Natural killer cell (primary cell): ENCODE results near the gene ANKRD44. TPM values are rescaled to one million over a fixed set of nuclear protein-coding genes. Genes with fewer than 3 reads are reported as not detected.
A peak's percentile ranks its signal among the peaks of the same experiment; 100 is the strongest.

Experiments used
- ATAC-seq, 3 donors: fragments of 150-1000 bp in 2 of 3; fragments of 200-7000 bp in 1 of 3; cut with Tn5 transposase; 1 replicate in 1 of 3; 2 replicates in 2 of 3; pipeline ENCODE4 v1.10.0; 2021; ENCODE audit warnings: mild to moderate bottlenecking in 2 of 3, moderate library complexity in 2 of 3
- DNase-seq, 2 donors: peaks; one replicate each; pipeline versions ENCODE4 v3.0.0 to v3.0.0-alpha.2; 2013 to 2021; ENCODE audit warnings: mixed read lengths in 1 of 2
- H3K27ac ChIP-seq: one replicate; pipeline ENCODE4 v1.5.1; 2013; ENCODE audit warnings: mild to moderate bottlenecking, low read length
- H3K27me3 ChIP-seq: one replicate; pipeline ENCODE4 v1.6.1; 2013; ENCODE audit warnings: low read length; ENCODE audit not compliant: control insufficient read depth, insufficient read depth
- H3K36me3 ChIP-seq: one replicate; pipeline ENCODE4 v1.6.1; 2013; ENCODE audit warnings: low read length; ENCODE audit not compliant: control insufficient read depth, insufficient read depth
- H3K4me1 ChIP-seq: one replicate; pipeline ENCODE4 v1.6.1; 2013; ENCODE audit warnings: low read length; ENCODE audit not compliant: control insufficient read depth, insufficient read depth
- H3K4me3 ChIP-seq: one replicate; pipeline ENCODE4 v1.5.1; 2013; ENCODE audit warnings: low read length
- H3K9me3 ChIP-seq: one replicate; pipeline ENCODE4 v1.6.1; 2013; ENCODE audit warnings: low read length; ENCODE audit not compliant: control insufficient read depth, insufficient read depth
- H3K27ac Mint-ChIP-seq, 2 donors: one replicate each; pipeline ENCODE4 v1.8.0; 2022; ENCODE audit warnings: mild to moderate bottlenecking in 2 of 2, mixed read lengths in 2 of 2, moderate library complexity in 1 of 2
- H3K27me3 Mint-ChIP-seq, 2 donors: one replicate each; pipeline ENCODE4 v1.8.0; 2022; ENCODE audit warnings: low read depth in 2 of 2, mixed read lengths in 2 of 2
- H3K36me3 Mint-ChIP-seq: one replicate; pipeline ENCODE4 v1.8.0; 2022; ENCODE audit warnings: mixed read lengths
- H3K4me1 Mint-ChIP-seq, 2 donors: one replicate each; pipeline ENCODE4 v1.8.0; 2022; ENCODE audit warnings: mixed read lengths in 2 of 2
- H3K4me3 Mint-ChIP-seq: one replicate; pipeline ENCODE4 v1.8.0; 2022; ENCODE audit warnings: mild to moderate bottlenecking, moderate library complexity, mixed read lengths
- H3K9me3 Mint-ChIP-seq, 2 donors: one replicate each; pipeline ENCODE4 v1.8.0; 2022; ENCODE audit warnings: mixed read lengths in 2 of 2
- CTCF ChIP-seq: fragments of 200-600 bp; IDR thresholded peaks from one replicate; pipeline ENCODE4 v1.8.0; 2022; ENCODE audit warnings: antibody characterized with exemption
- WGBS: methylation state at CpG from one replicate; pipeline ENCODE4 v1.1.7; 2013; ENCODE audit warnings: missing lambda C conversion rate; ENCODE audit not compliant: insufficient coverage; 5-methylcytosine and 5-hydroxymethylcytosine counted together
- intact Hi-C: fragments of 100-400 bp; cut with micrococcal nuclease; formaldehyde crosslinking; loops from one replicate; pipeline ENCODE4 v1.14.2; 2022
- total RNA-seq, 4 donors: library from RNA; stranded (reverse); fragments of 120-200 nt in 1 of 4; gene quantifications; one replicate each; pipeline versions ENCODE4 v1.2.3 to v1.2.4, GENCODE V29; 2013 to 2022

Gene ANKRD44
- total RNA-seq, 3 donors from 2014 or later (not counting 1 experiment from before 2014, with no cell fraction given), result 252 to 376 (median 311) TPM

GRCh38 chr2:197144183-197144582 is 166.4 kb downstream of the ANKRD44 start:
- no peak for ATAC-seq
- Histone ChIP-seq H3K9me3 (no peaks in the 10 kb centered on the region), H3K27me3 (no peaks in the 10 kb centered on the region), H3K27ac (peak overlapping the region; percentile 69), H3K36me3 (peaks cover 7% of the 10 kb centered on the region), H3K4me3 (no peak overlapping the region), H3K4me1 (peaks cover 28% of the 10 kb centered on the region)
- peaks cover 71 to 74% of the 10 kb centered on the region in 2 donors for H3K4me1 Mint-ChIP-seq
- intact Hi-C loops, result no loop called here
- 100% methylated on average over 1 of the region's 1 CpG for WGBS
- H3K27me3 Mint-ChIP-seq, result no peaks in the 10 kb centered on the region
- peak overlapping the region; percentile 22 for H3K4me3 Mint-ChIP-seq
- H3K27ac Mint-ChIP-seq, result peak overlapping the region; percentile 72 to 94
- no peaks in the 10 kb centered on the region for H3K36me3 Mint-ChIP-seq
- H3K9me3 Mint-ChIP-seq, result no peaks in the 10 kb centered on the region
- no peak for TF ChIP-seq CTCF
- DNase-seq, result no peak

GRCh38 chr2:197141702-197142473 is 168.7 kb downstream of the ANKRD44 start:
- WGBS, result 17% methylated on average over 1 of the region's 2 CpGs
- Mint-ChIP-seq H3K27me3 (no peaks in the 10 kb centered on the region), H3K27ac (peak overlapping the region; percentile 72 to 94), H3K9me3 (no peaks in the 10 kb centered on the region), H3K36me3 (no peaks in the 10 kb centered on the region), H3K4me1 (peaks cover 74 to 81% of the 10 kb centered on the region in 2 donors), H3K4me3 (peak overlapping the region; percentile 81)
- Histone ChIP-seq H3K4me3 (no peak overlapping the region), H3K27me3 (no peaks in the 10 kb centered on the region), H3K9me3 (no peaks in the 10 kb centered on the region), H3K4me1 (peaks cover 36% of the 10 kb centered on the region), H3K27ac (peak overlapping the region; percentile 66), H3K36me3 (peaks cover 7% of the 10 kb centered on the region)
- no peak for ATAC-seq
- no peak for DNase-seq
- TF ChIP-seq CTCF, result no peak
- intact Hi-C loops, result no loop called here

GRCh38 chr2:197140045-197140444 is 170.5 kb downstream of the ANKRD44 start:
- peak overlapping the region; percentile 64 for H3K27ac ChIP-seq
- H3K4me1 Mint-ChIP-seq, result peaks cover 80 to 85% of the 10 kb centered on the region in 2 donors
- ATAC-seq, result peak; percentile 72 to 87 (median 80)
- no peak overlapping the region for H3K4me3 ChIP-seq
- H3K36me3 ChIP-seq, result peaks cover 13% of the 10 kb centered on the region
- no peak for TF ChIP-seq CTCF
- WGBS, result 0% methylated on average over 1 of the region's 1 CpG
- H3K27me3 Mint-ChIP-seq, result no peaks in the 10 kb centered on the region
- H3K4me1 ChIP-seq, result peaks cover 39% of the 10 kb centered on the region
- no peaks in the 10 kb centered on the region for H3K27me3 ChIP-seq
- no peaks in the 10 kb centered on the region for H3K9me3 Mint-ChIP-seq
- H3K36me3 Mint-ChIP-seq, result no peaks in the 10 kb centered on the region
- intact Hi-C loops, result loop anchor here (1.0 kb wide), 1 partner anchor 19 kb away; no protein-coding TSS in a partner anchor
- H3K27ac Mint-ChIP-seq, result peak overlapping the region; percentile 72 to 94
- H3K4me3 Mint-ChIP-seq, result peak overlapping the region; percentile 72
- H3K9me3 ChIP-seq, result no peaks in the 10 kb centered on the region
- DNase-seq, result peak in 1 of 2 donors; percentile 41
